ENCODE data around the gene GOLPH3.
"Not testable (repeated sequence)": the region's sequence is repeated elsewhere in the genome, so short reads cannot be mapped to it uniquely, and the experiment has no call there.

Gene GOLPH3

GRCh38 chr5:32127711-32128110, 46.4 kb downstream of the GOLPH3 start:
- TF ChIP-seq TAF1 (IDR thresholded peaks at IDR 0.05; ENCODE audit: borderline replicate concordance, low read depth, low read length) (no peak), POLR2AphosphoS5 (IDR thresholded peaks at IDR 0.05; ENCODE audit: low read depth, low read length) (no peak), POLR2A (IDR thresholded peaks at IDR 0.05; ENCODE audit: low read depth, low read length) (no peak)
- FAIRE-seq (no peak), DNase-seq (ENCODE audit: insufficient read length) (no peak)

DNA sequence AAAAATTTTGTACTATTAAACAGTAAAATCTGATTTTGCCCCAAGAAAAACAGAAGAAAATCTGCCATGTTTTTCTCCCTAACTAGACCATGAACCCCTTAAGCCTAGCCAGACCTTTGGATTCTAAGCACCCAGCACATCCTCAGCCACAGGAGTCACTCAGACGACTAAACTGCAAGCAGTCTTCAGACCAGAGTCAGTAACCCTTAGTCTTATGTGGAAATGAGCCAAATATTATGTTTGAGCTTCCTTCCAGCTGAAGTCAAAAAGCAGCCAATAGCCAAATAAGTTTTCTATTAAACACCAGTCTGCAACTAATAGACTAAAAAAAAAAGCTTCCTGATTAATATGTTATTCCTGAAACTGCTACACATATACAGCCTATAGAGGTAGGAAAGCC, 47.4 kb downstream of the GOLPH3 start:
- FAIRE-seq: no peak
- TF ChIP-seq POLR2AphosphoS5 (IDR thresholded peaks at IDR 0.05; ENCODE audit: low read depth, low read length) (no peak), POLR2A (IDR thresholded peaks at IDR 0.05; ENCODE audit: low read depth, low read length) (no peak), TAF1 (IDR thresholded peaks at IDR 0.05; ENCODE audit: borderline replicate concordance, low read depth, low read length) (no peak)

DNA sequence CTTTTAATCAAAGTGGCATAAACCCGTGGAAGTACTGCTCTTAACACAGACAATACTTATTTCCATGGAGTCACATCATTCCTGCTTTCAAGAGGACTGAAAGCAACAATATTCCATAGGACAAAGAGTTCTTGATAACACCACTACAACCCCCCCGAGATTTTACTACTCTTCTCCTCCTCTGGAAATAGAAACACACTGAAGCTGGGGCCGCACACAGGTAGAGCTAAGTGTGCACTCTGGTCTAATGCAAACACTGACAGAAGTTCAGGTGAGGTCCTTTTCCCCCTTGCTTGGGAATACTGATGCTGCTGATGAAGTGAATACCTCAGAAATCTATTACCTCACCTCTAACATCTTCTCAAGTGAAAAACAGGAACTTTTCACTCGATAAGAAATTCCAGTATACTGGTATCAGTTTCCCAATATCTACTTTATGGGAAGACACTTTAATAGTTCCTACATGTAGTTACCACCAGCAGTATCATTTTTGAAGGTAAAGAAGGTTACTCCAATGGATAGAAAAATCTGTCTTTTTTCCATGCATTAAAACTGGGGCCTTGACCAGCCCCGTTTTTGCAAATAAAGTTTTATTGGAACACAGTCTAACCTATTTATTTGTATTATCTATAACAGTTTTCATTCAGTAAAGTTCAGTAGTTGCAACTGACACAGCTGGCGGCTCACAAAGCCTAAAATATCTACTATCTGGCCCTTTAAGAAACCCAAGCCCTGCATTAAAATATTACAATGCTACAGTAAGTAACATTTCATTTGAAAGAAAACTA, 50.0 kb downstream of the GOLPH3 start:
- DNase-seq (ENCODE audit: insufficient read length) (no peak), FAIRE-seq (no peak)
- TF ChIP-seq TAF1 (IDR thresholded peaks at IDR 0.05; ENCODE audit: borderline replicate concordance, low read depth, low read length) (no peak), POLR2AphosphoS5 (IDR thresholded peaks at IDR 0.05; ENCODE audit: low read depth, low read length) (no peak), POLR2A (IDR thresholded peaks at IDR 0.05; ENCODE audit: low read depth, low read length) (no peak)

More for the DNA sequence above, 47.4 kb downstream of the GOLPH3 start:
- no peak for DNase-seq (ENCODE audit: insufficient read length)

DNA sequence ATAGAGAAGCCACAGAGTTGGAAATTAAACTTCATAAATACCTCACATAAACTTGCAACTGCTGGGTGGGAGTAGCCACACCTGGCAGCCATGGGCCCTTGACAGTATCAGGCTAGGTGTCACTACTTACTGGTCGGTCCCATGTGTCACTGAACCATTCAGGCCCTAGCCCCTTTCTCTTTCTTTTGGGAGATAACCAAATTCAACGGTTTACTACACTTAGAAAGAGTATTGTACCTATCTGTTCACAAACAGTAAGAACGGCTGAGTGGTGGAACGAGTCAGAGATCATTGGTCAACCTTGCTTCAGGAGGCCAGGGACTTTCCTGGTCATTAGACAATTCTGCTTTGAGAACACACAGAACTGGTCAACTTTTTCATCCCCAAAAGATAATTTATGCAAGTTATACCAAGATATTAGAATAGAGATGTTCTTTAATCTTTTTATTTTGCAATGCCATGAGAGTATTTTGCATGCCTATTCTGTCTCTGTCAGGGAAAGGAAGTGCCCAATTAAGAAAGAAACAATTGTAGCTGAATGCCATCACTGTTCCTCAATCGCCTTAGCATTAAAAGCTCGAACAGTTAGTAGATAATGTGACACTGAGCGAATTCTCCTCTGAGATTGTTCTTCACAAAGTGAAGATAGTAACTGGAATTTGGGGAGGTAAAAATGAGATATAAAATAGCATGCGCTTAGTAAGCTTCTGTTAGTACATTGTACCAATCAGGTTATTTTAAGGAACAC, 50.9 kb downstream of the GOLPH3 start:
- no peak for TF ChIP-seq TAF1 (IDR thresholded peaks at IDR 0.05; ENCODE audit: borderline replicate concordance, low read depth, low read length)
- no peak for TF ChIP-seq POLR2AphosphoS5 (IDR thresholded peaks at IDR 0.05; ENCODE audit: low read depth, low read length)
- TF ChIP-seq POLR2A (IDR thresholded peaks at IDR 0.05; ENCODE audit: low read depth, low read length): no peak
- DNase-seq (ENCODE audit: insufficient read length) (no peak), FAIRE-seq (no peak)

DNA sequence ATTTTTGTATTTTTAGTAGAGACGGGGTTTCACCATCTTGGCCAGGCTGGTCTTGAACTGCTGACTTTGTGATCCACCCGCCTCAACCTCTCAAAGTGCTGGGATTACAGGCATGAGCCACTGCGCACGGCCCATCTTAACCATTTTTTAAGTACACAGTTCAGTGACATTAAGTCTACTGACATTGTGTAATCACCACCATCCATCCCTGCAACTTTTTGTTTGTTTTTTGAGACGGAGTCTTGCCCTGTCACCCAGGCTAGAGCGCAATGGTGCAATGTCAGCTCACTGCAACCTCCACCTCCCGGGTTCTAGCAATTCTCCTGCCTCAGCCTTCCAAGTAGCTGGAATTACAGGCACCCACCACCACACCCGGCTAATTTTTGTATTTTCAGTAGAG, 55.2 kb downstream of the GOLPH3 start:
- FAIRE-seq; DNase-seq (ENCODE audit: insufficient read length): not testable (repeated sequence)

DNA sequence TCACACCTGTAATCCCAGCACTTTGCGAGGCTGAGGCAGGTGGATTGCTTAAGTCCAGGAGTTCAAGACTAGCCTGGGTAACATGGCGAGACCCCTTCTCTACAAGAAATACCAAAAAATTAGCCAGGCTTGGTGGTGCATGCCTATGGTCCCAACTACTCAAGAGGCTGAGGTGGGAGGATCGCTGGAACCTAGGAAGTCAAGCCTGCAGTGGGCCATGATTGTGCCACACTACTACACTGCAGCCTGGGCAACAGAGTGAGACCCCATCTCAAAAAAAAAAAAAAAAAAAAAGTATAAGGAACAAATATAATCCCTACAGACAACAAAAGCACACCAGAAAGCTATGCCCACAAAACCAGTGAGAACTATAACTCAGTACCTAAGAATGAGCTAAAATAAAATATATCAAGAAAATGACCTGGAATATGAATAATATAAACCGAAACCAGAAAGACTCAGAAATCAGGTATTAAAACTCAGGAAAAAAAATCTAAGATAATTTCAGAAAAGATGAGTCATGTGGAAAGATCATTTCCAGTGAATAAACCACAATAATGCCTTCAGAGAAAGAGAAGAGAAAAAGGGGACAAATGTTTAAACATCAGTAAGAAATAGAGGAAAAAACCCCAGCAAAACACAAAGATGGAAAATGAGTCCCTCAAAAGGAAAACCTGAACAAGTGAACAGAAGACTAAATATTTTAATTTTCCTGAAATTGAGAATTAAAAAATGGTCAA, 57.4 kb downstream of the GOLPH3 start:
- no peak for DNase-seq (ENCODE audit: insufficient read length)
- no peak for FAIRE-seq
- no peak for TF ChIP-seq POLR2A (IDR thresholded peaks at IDR 0.05; ENCODE audit: low read depth, low read length)
- TF ChIP-seq TAF1 (IDR thresholded peaks at IDR 0.05; ENCODE audit: borderline replicate concordance, low read depth, low read length): no peak
- no peak for TF ChIP-seq POLR2AphosphoS5 (IDR thresholded peaks at IDR 0.05; ENCODE audit: low read depth, low read length)

- FAIRE-seq (no peak), DNase-seq (ENCODE audit: insufficient read length) (no peak)
- TF ChIP-seq TAF1 (IDR thresholded peaks at IDR 0.05; ENCODE audit: borderline replicate concordance, low read depth, low read length): no peak
- no peak for TF ChIP-seq POLR2A (IDR thresholded peaks at IDR 0.05; ENCODE audit: low read depth, low read length)
- no peak for TF ChIP-seq POLR2AphosphoS5 (IDR thresholded peaks at IDR 0.05; ENCODE audit: low read depth, low read length)
Observed at GRCh38 chr5:32115985-32116384, 58.1 kb downstream of the GOLPH3 start.

DNA sequence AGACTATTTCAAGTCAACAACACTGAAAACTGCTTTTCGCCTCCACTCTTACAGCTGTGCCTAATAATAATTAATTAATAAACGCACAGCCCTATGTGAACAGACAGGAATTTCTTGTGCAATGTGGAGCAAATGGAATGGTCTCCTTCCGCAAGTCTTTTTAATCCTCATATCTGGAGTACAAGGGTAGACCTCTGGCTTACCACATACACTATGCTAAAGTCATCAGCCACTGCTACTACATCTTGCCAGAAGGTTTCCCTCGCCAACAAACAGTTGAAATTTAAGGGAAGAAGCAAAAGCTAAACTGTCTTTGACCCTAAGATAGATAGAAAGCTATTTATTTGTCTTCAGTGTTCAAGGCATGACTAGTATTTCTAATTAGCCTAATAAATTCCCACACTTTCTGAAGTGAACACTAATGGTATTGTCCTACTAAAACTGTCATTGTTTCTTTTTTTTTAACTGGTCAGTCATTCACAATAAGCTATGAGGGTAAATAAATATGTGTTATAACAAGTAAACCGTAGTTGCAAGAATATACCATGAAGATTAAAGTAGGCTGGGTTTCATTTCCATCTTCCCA, 63.9 kb downstream of the GOLPH3 start:
- FAIRE-seq (no peak), DNase-seq (ENCODE audit: insufficient read length) (no peak)
- TF ChIP-seq POLR2A (IDR thresholded peaks at IDR 0.05; ENCODE audit: low read depth, low read length) (no peak), TAF1 (IDR thresholded peaks at IDR 0.05; ENCODE audit: borderline replicate concordance, low read depth, low read length) (no peak), POLR2AphosphoS5 (IDR thresholded peaks at IDR 0.05; ENCODE audit: low read depth, low read length) (no peak)

DNA sequence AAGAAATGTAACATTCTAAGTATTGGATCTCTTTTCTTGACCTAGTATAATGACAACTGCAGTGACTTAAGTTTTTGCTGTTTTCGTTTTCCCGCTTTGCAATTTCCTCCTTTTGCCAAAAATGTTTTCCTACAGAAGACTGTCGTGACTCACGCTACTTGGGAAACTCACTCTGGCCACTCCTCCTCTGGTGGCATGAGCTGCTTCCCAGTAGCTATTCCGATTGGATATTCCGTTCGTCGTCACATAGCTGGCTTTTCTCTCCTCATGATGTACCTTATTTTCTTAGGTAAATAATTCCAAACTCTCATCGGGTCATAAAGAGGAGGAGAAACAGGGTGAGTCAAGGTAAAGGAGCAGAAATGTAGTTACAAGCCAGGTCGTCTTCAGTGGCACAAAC, 64.9 kb downstream of the GOLPH3 start:
- DNase-seq (ENCODE audit: insufficient read length) (no peak), FAIRE-seq (no peak)
- TF ChIP-seq POLR2AphosphoS5 (IDR thresholded peaks at IDR 0.05; ENCODE audit: low read depth, low read length) (no peak), TAF1 (IDR thresholded peaks at IDR 0.05; ENCODE audit: borderline replicate concordance, low read depth, low read length) (no peak), POLR2A (IDR thresholded peaks at IDR 0.05; ENCODE audit: low read depth, low read length) (no peak)

- FAIRE-seq (no peak), DNase-seq (ENCODE audit: insufficient read length) (no peak)
- TF ChIP-seq POLR2AphosphoS5 (IDR thresholded peaks at IDR 0.05; ENCODE audit: low read depth, low read length): no peak
- no peak for TF ChIP-seq TAF1 (IDR thresholded peaks at IDR 0.05; ENCODE audit: borderline replicate concordance, low read depth, low read length)
- TF ChIP-seq POLR2A (IDR thresholded peaks at IDR 0.05; ENCODE audit: low read depth, low read length): no peak
Observed at GRCh38 chr5:32108167-32108566, 66.0 kb downstream of the GOLPH3 start.

GRCh38 chr5:32107291-32107690, 66.8 kb downstream of the GOLPH3 start:
- FAIRE-seq: no peak
- no peak for TF ChIP-seq POLR2AphosphoS5 (IDR thresholded peaks at IDR 0.05; ENCODE audit: low read depth, low read length)
- TF ChIP-seq TAF1 (IDR thresholded peaks at IDR 0.05; ENCODE audit: borderline replicate concordance, low read depth, low read length): no peak
- TF ChIP-seq POLR2A (IDR thresholded peaks at IDR 0.05; ENCODE audit: low read depth, low read length): no peak
- DNase-seq (ENCODE audit: insufficient read length): no peak
